Measurements from ENCODE around the gene BTD. TPM values are rescaled to one million over a fixed set of nuclear protein-coding genes. Genes with fewer than 3 reads are reported as not detected.

The BTD gene
- total RNA-seq, 1 experiment from 2014 or later: 5.6 TPM

- H3K27me3 ChIP-seq (replicated peaks; ENCODE audit: insufficient read depth, low read depth, low read length, poor library complexity): no peaks in the 10 kb centered on the region
- H3K4me1 ChIP-seq (ENCODE audit: insufficient read depth, low read length, poor library complexity, severe bottlenecking): no peaks in the 10 kb centered on the region
- no peak for DNase-seq (ENCODE audit: low spot score)
- H3K36me3 ChIP-seq (ENCODE audit: insufficient read depth, low read length, poor library complexity, severe bottlenecking): peaks cover 12% of the 10 kb centered on the region
- intact Hi-C loops (cut with micrococcal nuclease; ENCODE audit: unreplicated experiment): no loop called here
- TF ChIP-seq EZH2 (IDR thresholded peaks at IDR 0.05; ENCODE audit: borderline replicate concordance, low read depth, low read length, poor library complexity, severe bottlenecking) (no peak), CTCF (conservative IDR thresholded peaks at IDR 0.05; ENCODE audit: low read depth, low read length) (no peak)
- BruUV-seq (replicated peaks): no TSS peak
- H3K4me3 ChIP-seq (ENCODE audit: low read depth, low read length, poor library complexity, severe bottlenecking): no peak overlapping the region
- ChIA-PET CTCF (no interaction called here), POLR2A (ENCODE audit: low non-redundant PET) (no interaction called here)
- H3K27ac ChIP-seq (ENCODE audit: low read depth, low read length, poor library complexity, severe bottlenecking): no peak overlapping the region
- H3K9me3 ChIP-seq (ENCODE audit: low read depth, low read length, poor library complexity, severe bottlenecking): no peaks in the 10 kb centered on the region
Observed at GRCh38 chr3:15562560-15562959, 39.0 kb upstream of the BTD start.

GRCh38 chr3:15563190-15563589 is 38.4 kb upstream of the BTD start:
- ChIA-PET POLR2A (ENCODE audit: low non-redundant PET) (no interaction called here), CTCF (no interaction called here)
- H3K9me3 ChIP-seq (ENCODE audit: low read depth, low read length, poor library complexity, severe bottlenecking): no peaks in the 10 kb centered on the region
- no peak overlapping the region for H3K4me3 ChIP-seq (ENCODE audit: low read depth, low read length, poor library complexity, severe bottlenecking)
- peaks cover 18% of the 10 kb centered on the region for H3K36me3 ChIP-seq (ENCODE audit: insufficient read depth, low read length, poor library complexity, severe bottlenecking)
- H3K27ac ChIP-seq (ENCODE audit: low read depth, low read length, poor library complexity, severe bottlenecking): no peak overlapping the region
- intact Hi-C loops (cut with micrococcal nuclease; ENCODE audit: unreplicated experiment): no loop called here
- no peaks in the 10 kb centered on the region for H3K4me1 ChIP-seq (ENCODE audit: insufficient read depth, low read length, poor library complexity, severe bottlenecking)
- TF ChIP-seq EZH2 (IDR thresholded peaks at IDR 0.05; ENCODE audit: borderline replicate concordance, low read depth, low read length, poor library complexity, severe bottlenecking): no peak
- TF ChIP-seq CTCF (conservative IDR thresholded peaks at IDR 0.05; ENCODE audit: low read depth, low read length): no peak
- no TSS peak for BruUV-seq (replicated peaks)
- H3K27me3 ChIP-seq (replicated peaks; ENCODE audit: insufficient read depth, low read depth, low read length, poor library complexity): no peaks in the 10 kb centered on the region
- DNase-seq (ENCODE audit: low spot score): no peak

GRCh38 chr3:15572138-15572537 is 29.4 kb upstream of the BTD start:
- H3K27ac ChIP-seq (ENCODE audit: low read depth, low read length, poor library complexity, severe bottlenecking): no peak overlapping the region
- no peaks in the 10 kb centered on the region for H3K4me1 ChIP-seq (ENCODE audit: insufficient read depth, low read length, poor library complexity, severe bottlenecking)
- ChIA-PET CTCF (no interaction called here), POLR2A (ENCODE audit: low non-redundant PET) (no interaction called here)
- no peak overlapping the region for H3K4me3 ChIP-seq (ENCODE audit: low read depth, low read length, poor library complexity, severe bottlenecking)
- intact Hi-C loops (cut with micrococcal nuclease; ENCODE audit: unreplicated experiment): no loop called here
- no TSS peak for BruUV-seq (replicated peaks)
- H3K36me3 ChIP-seq (ENCODE audit: insufficient read depth, low read length, poor library complexity, severe bottlenecking): peaks cover 11% of the 10 kb centered on the region
- DNase-seq (ENCODE audit: low spot score): no peak
- H3K27me3 ChIP-seq (replicated peaks; ENCODE audit: insufficient read depth, low read depth, low read length, poor library complexity): no peaks in the 10 kb centered on the region
- no peaks in the 10 kb centered on the region for H3K9me3 ChIP-seq (ENCODE audit: low read depth, low read length, poor library complexity, severe bottlenecking)
- TF ChIP-seq EZH2 (IDR thresholded peaks at IDR 0.05; ENCODE audit: borderline replicate concordance, low read depth, low read length, poor library complexity, severe bottlenecking) (no peak), CTCF (conservative IDR thresholded peaks at IDR 0.05; ENCODE audit: low read depth, low read length) (no peak)

Measured in A673 (cell line).